ENCODE data around the gene CTNNA1.

GRCh38 chr5:138910546-138911185, 157.4 kb downstream of the CTNNA1 start:
- no peak for TF ChIP-seq CTCF (IDR thresholded peaks at IDR 0.05; ENCODE audit: low read depth, low read length)
- no peak for TF ChIP-seq POLR2A (IDR thresholded peaks at IDR 0.05; ENCODE audit: extremely low read depth, insufficient read length)
- TF ChIP-seq MAX (IDR thresholded peaks at IDR 0.05; ENCODE audit: low read depth, low read length): no peak

Data from NB4 (cell line).